CD14-positive monocyte (primary cell): ENCODE measurements around the gene MPP7. TPM values are rescaled to one million over a fixed set of nuclear protein-coding genes. Genes with fewer than 3 reads are reported as not detected.

Experiments
- DNase-seq, 3 donors: peaks; one replicate each; pipeline ENCODE4 v3.0.0-alpha.2; 2011 to 2022
- H2AFZ ChIP-seq: 2 replicates; pipeline ENCODE4 v1.6.0; 2012; ENCODE audit warnings: mild to moderate bottlenecking, low read depth, low read length, inconsistent platforms; ENCODE audit not compliant: insufficient read depth, poor library complexity, severe bottlenecking
- H3K27ac ChIP-seq, 2 donors: 1 replicate in 1 of 2; 2 replicates in 1 of 2; pipeline ENCODE4 v1.5.1; 2012 to 2013; ENCODE audit warnings: low read length in 2 of 2, control low read depth in 1 of 2, inconsistent platforms in 1 of 2, low read depth in 1 of 2, mild to moderate bottlenecking in 1 of 2
- H3K27me3 ChIP-seq, 2 donors: one replicate each; pipeline versions ENCODE4 v1.6.0 to v1.6.1; 2011 to 2013; ENCODE audit warnings: low read length in 2 of 2; ENCODE audit not compliant: control insufficient read depth in 2 of 2, insufficient read depth in 2 of 2
- H3K36me3 ChIP-seq, 2 donors: replicated peaks in 1 of 2; 1 replicate in 1 of 2; 2 replicates in 1 of 2; pipeline versions ENCODE4 v1.5.1 to v1.6.1; 2012 to 2013; ENCODE audit warnings: low read length in 2 of 2, control low read depth in 1 of 2, inconsistent platforms in 1 of 2, mild to moderate bottlenecking in 1 of 2; ENCODE audit not compliant: insufficient read depth in 2 of 2, control insufficient read depth in 1 of 2
- H3K4me1 ChIP-seq, 2 donors: 1 replicate in 1 of 2; 2 replicates in 1 of 2; pipeline versions ENCODE4 v1.5.1 to v1.6.1; 2012 to 2013; ENCODE audit warnings: low read length in 2 of 2, control low read depth in 1 of 2, inconsistent platforms in 1 of 2, mild to moderate bottlenecking in 1 of 2, moderate library complexity in 1 of 2; ENCODE audit not compliant: insufficient read depth in 2 of 2, control insufficient read depth in 1 of 2
- H3K4me2 ChIP-seq: replicated peaks from 2 replicates; pipeline ENCODE3; 2012; ENCODE audit warnings: low read length, moderate library complexity, mild to moderate bottlenecking; ENCODE audit not compliant: poor library complexity, severe bottlenecking; ENCODE audit errors: extremely low read depth
- H3K4me3 ChIP-seq, 3 experiments: fragments of 200-600 bp in 1 of 3; sonication (generic) in 1 of 3; replicated peaks in 1 of 3; 1 replicate in 2 of 3; 2 replicates in 1 of 3; pipeline ENCODE4 v1.5.1; 2011 to 2013; ENCODE audit warnings: low read length in 3 of 3, mild to moderate bottlenecking in 3 of 3, control low read depth in 2 of 3, low read depth in 2 of 3, inconsistent platforms in 1 of 3, moderate library complexity in 1 of 3
- H3K79me2 ChIP-seq: 2 replicates; pipeline ENCODE4 v1.6.0; 2012; ENCODE audit warnings: mild to moderate bottlenecking, control low read depth, inconsistent platforms, low read length, moderate library complexity; ENCODE audit not compliant: insufficient read depth
- H3K9ac ChIP-seq: 2 replicates; pipeline ENCODE4 v1.6.0; 2017; ENCODE audit warnings: low read length, mild to moderate bottlenecking; ENCODE audit not compliant: insufficient read depth, poor library complexity, severe bottlenecking
- H3K9me3 ChIP-seq, 2 donors: replicated peaks in 1 of 2; 1 replicate in 1 of 2; 2 replicates in 1 of 2; pipeline versions ENCODE4 v1.5.1 to v1.6.1; 2012 to 2013; ENCODE audit warnings: low read length in 2 of 2, control low read depth in 1 of 2; ENCODE audit not compliant: control insufficient read depth in 1 of 2, insufficient read depth in 1 of 2
- H4K20me1 ChIP-seq: 2 replicates; pipeline ENCODE4 v1.6.0; 2012; ENCODE audit warnings: mild to moderate bottlenecking, low read length, control low read depth, moderate library complexity; ENCODE audit not compliant: insufficient read depth
- H3K27ac Mint-ChIP-seq, 7 donors: one replicate each; pipeline ENCODE4 v1.8.0; 2020; ENCODE audit warnings: mild to moderate bottlenecking in 7 of 7, mixed read lengths in 7 of 7, moderate library complexity in 6 of 7, inconsistent platforms in 2 of 7
- H3K27me3 Mint-ChIP-seq, 3 donors: one replicate each; pipeline ENCODE4 v1.8.0; 2021 to 2022; ENCODE audit warnings: low read depth in 3 of 3, mild to moderate bottlenecking in 3 of 3, mixed read lengths in 3 of 3, moderate library complexity in 3 of 3, inconsistent platforms in 1 of 3
- H3K36me3 Mint-ChIP-seq, 2 donors: one replicate each; pipeline ENCODE4 v1.8.0; 2020; ENCODE audit warnings: mixed read lengths in 2 of 2, inconsistent platforms in 1 of 2, mild to moderate bottlenecking in 1 of 2
- H3K4me1 Mint-ChIP-seq: one replicate; pipeline ENCODE4 v1.8.0; 2020; ENCODE audit warnings: mild to moderate bottlenecking, mixed read lengths
- H3K4me3 Mint-ChIP-seq, 2 donors: one replicate each; pipeline ENCODE4 v1.8.0; 2020; ENCODE audit warnings: mild to moderate bottlenecking in 2 of 2, mixed read lengths in 2 of 2, moderate library complexity in 1 of 2
- H3K9me3 Mint-ChIP-seq, 7 donors: one replicate each; pipeline ENCODE4 v1.8.0; 2020 to 2022; ENCODE audit warnings: mixed read lengths in 7 of 7, mild to moderate bottlenecking in 6 of 7, moderate library complexity in 6 of 7, inconsistent platforms in 2 of 7
- CTCF ChIP-seq: fragments of 200-600 bp; IDR thresholded peaks from one replicate; pipeline ENCODE4 v1.8.0; 2022; ENCODE audit warnings: antibody characterized with exemption, mild to moderate bottlenecking
- WGBS: methylation state at CpG from one replicate; pipeline ENCODE4 v1.1.5; 2013; ENCODE audit warnings: missing lambda C conversion rate; ENCODE audit not compliant: insufficient coverage; 5-methylcytosine and 5-hydroxymethylcytosine counted together
- intact Hi-C, 2 donors: fragments of 100-400 bp; cut with micrococcal nuclease; formaldehyde crosslinking; loops; one replicate each; pipeline versions ENCODE4 v1.15.0 to v1.15.1; 2023
- polyA plus RNA-seq, 3 donors: library from polyadenylated mRNA; depleted of rRNA in 1 of 3; unstranded in 2 of 3; stranded (reverse) in 1 of 3; fragments of 300-500 nt in 2 of 3; fragments of >200 nt in 1 of 3; fragmentation: Illumina TruSeq in 2 of 3; gene quantifications; 1 replicate in 2 of 3; 2 replicates in 1 of 3; pipeline ENCODE4 v1.2.3, GENCODE V29; 2012 to 2021
- small RNA-seq: library from RNA; depleted of rRNA; stranded (forward); fragments of <200 nt; gene quantifications from one replicate; pipeline ENCODE3, GENCODE V24; 2012; ENCODE audit warnings: low read depth; ENCODE audit not compliant: insufficient read length

MPP7 gene
- polyA plus RNA-seq, 3 donors = 17.3 to 48.3 (median 33.6) TPM

GRCh38 chr10:28254290-28254985, 48.4 kb downstream of the MPP7 start:
- intact Hi-C loops = loop anchor here (5.0 to 10.0 kb wide), 3 partner anchors 48 to 128 kb away; partner anchors contain the start of gene MPP7 (in 2 of the 2)
- Mint-ChIP-seq H3K27ac (peak overlapping the region; percentile 27 to 87 (median 68)), H3K4me1 (peaks cover 46% of the 10 kb centered on the region), H3K9me3 (no peaks in the 10 kb centered on the region), H3K4me3 (no peak overlapping the region), H3K27me3 (peaks cover 0 to 4% (median 0%) of the 10 kb centered on the region in 3 donors), H3K36me3 (peaks cover 0 to 14% of the 10 kb centered on the region in 2 donors)
- no peaks in the 10 kb centered on the region for H3K27me3 ChIP-seq
- peak overlapping the region in 1 of 2 donors; percentile 69 for H3K27ac ChIP-seq
- no peaks in the 10 kb centered on the region for H3K9me3 ChIP-seq
- no CpG with 5 or more reads among the region's 6 CpGs for WGBS
- no peak overlapping the region for H3K9ac ChIP-seq
- H3K4me3 ChIP-seq = no peak overlapping the region
- H3K4me1 ChIP-seq = peaks cover 30 to 39% of the 10 kb centered on the region in 2 donors
- H3K4me2 ChIP-seq = no peak overlapping the region
- no peak overlapping the region for H2AFZ ChIP-seq
- no peak for DNase-seq
- peaks cover 77% of the 10 kb centered on the region for H3K79me2 ChIP-seq
- H3K36me3 ChIP-seq = no peaks in the 10 kb centered on the region
- no peak for TF ChIP-seq CTCF
- peaks cover 31% of the 10 kb centered on the region for H4K20me1 ChIP-seq

GRCh38 chr10:28253169-28253785, 49.6 kb downstream of the MPP7 start:
- Mint-ChIP-seq H3K27me3 (peaks cover 0 to 4% (median 0%) of the 10 kb centered on the region in 3 donors), H3K4me1 (peaks cover 55% of the 10 kb centered on the region), H3K27ac (peak overlapping the region; percentile 85 to 96 (median 93)), H3K9me3 (no peaks in the 10 kb centered on the region), H3K4me3 (peak overlapping the region in 1 of 2 donors; percentile 48), H3K36me3 (peaks cover 0 to 9% of the 10 kb centered on the region in 2 donors)
- Histone ChIP-seq H3K9ac (no peak overlapping the region), H3K4me1 (peaks cover 37 to 49% of the 10 kb centered on the region in 2 donors), H3K4me2 (peak overlapping the region; percentile 62), H3K36me3 (no peaks in the 10 kb centered on the region), H3K27me3 (no peaks in the 10 kb centered on the region), H2AFZ (no peak overlapping the region), H3K4me3 (peak overlapping the region in 1 of 3 experiments; percentile 23), H3K79me2 (peaks cover 78% of the 10 kb centered on the region), H3K9me3 (no peaks in the 10 kb centered on the region), H4K20me1 (peaks cover 33% of the 10 kb centered on the region), H3K27ac (peak overlapping the region; percentile 68 to 69)
- DNase-seq = peak; percentile 43 to 76 (median 75)
- WGBS = 75% methylated on average over 8 of the region's 11 CpGs
- TF ChIP-seq CTCF = no peak
- intact Hi-C loops = loop anchor here (5.0 to 10.0 kb wide), 3 partner anchors 49 to 129 kb away; partner anchors contain the start of gene MPP7 (in 2 of the 2)

Small RNA genes lying within 50 kb of the gene (small RNA-seq; reads per million reads assigned to genes)
- not detected for gene MIR8086

Other genes with a start within 250 kb of the MPP7 start
- gene WAC, start 230.1 kb upstream of the MPP7 start, polyA plus RNA-seq = 10 to 100 TPM; 46.7 to 80.8 (median 67.9) TPM